ENCODE measurements around the gene PHGDH.

DNA sequence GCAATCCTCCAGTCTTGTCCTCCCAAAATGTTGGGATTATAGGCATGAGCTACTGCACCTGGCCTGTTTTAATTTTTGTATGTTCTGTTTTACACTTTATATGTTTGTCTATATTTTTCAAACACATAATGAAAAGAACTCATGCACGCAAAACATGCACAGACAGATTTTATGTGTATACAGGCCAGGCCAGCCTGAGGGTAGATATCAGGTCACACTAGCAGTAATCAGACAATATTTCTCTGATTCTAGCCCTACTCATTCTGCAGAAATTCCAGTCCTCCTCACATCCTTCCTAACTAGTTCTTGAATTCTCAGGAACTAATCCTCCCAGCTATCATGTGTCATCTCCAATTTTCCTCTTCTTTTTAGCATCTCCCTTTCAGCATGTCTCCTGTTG is 27.8 kb upstream of the PHGDH start:
- TF ChIP-seq POLR2AphosphoS5 (IDR thresholded peaks at IDR 0.05; ENCODE audit: borderline replicate concordance, low read depth, low read length): no peak
- TF ChIP-seq EZH2 (IDR thresholded peaks at IDR 0.05): no peak
